ENCODE results near the gene ITGB3.

DNA sequence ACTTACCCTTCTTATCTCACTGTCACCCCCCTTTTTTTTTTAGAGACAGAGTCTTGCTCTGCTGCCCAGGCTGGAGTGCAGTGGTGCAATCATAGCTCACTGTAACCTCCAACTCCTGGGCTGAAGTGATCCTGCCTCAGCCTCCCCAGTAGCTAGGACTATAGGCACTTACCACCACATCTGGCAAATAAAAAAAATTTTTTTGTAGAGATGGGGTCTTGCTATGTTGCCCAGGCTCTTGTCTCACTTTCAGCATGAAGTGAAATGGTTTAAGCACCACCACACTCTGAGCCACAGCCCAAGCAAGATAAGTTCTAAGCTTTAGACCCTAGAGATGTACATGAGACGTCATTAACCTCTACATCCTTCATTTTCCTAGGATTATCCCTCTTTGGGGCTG, 35.7 kb downstream of the ITGB3 start:
- TF ChIP-seq POLR2A (IDR thresholded peaks at IDR 0.05; ENCODE audit: low read depth, low read length) (no peak), POLR2AphosphoS5 (IDR thresholded peaks at IDR 0.05; ENCODE audit: low read depth, low read length) (no peak), TAF1 (IDR thresholded peaks at IDR 0.05; ENCODE audit: borderline replicate concordance, low read depth, low read length) (no peak)

All from GM12892 (cell line).